GM10266 (cell line): ENCODE results near the gene KCMF1.
A peak's percentile ranks its signal among the peaks of the same experiment; 100 is the strongest.

Experiments used
- DNase-seq: peaks from one replicate; pipeline ENCODE4 v3.0.0; 2012; ENCODE audit errors: extremely low spot score
- TF ChIP-seq, protein P1 (sequence below): IDR thresholded peaks from 2 replicates; pipeline ENCODE4 v1.5.1; 2012; ENCODE audit warnings: mild to moderate bottlenecking, low read depth; ENCODE audit not compliant: control insufficient read depth, insufficient read depth; ENCODE audit errors: missing control alignments

KCMF1 gene

DNA sequence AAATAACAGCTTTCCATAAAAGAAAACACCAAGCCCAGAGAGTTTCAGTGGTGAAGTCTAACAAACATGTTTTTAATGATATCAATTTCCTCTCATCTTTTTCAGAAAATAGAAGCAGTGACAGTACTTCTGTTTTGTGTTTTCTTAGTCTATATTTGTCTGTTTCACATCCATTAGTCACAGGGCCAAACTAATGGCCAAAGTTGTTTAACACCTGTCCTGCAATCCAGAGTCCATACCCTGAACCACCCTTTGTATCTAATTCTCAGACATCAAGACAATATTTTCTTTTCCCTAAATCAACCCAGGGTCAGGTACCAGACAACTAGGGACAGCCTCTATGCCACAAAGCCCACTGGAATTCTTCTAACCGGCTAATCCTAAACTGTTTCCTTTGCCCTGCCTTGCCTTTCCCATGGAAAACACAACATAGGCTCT is 39.6 kb upstream of the KCMF1 start:
- no peak for DNase-seq
- TF ChIP-seq, protein P1, sequence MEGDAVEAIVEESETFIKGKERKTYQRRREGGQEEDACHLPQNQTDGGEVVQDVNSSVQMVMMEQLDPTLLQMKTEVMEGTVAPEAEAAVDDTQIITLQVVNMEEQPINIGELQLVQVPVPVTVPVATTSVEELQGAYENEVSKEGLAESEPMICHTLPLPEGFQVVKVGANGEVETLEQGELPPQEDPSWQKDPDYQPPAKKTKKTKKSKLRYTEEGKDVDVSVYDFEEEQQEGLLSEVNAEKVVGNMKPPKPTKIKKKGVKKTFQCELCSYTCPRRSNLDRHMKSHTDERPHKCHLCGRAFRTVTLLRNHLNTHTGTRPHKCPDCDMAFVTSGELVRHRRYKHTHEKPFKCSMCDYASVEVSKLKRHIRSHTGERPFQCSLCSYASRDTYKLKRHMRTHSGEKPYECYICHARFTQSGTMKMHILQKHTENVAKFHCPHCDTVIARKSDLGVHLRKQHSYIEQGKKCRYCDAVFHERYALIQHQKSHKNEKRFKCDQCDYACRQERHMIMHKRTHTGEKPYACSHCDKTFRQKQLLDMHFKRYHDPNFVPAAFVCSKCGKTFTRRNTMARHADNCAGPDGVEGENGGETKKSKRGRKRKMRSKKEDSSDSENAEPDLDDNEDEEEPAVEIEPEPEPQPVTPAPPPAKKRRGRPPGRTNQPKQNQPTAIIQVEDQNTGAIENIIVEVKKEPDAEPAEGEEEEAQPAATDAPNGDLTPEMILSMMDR, result no peak

DNA sequence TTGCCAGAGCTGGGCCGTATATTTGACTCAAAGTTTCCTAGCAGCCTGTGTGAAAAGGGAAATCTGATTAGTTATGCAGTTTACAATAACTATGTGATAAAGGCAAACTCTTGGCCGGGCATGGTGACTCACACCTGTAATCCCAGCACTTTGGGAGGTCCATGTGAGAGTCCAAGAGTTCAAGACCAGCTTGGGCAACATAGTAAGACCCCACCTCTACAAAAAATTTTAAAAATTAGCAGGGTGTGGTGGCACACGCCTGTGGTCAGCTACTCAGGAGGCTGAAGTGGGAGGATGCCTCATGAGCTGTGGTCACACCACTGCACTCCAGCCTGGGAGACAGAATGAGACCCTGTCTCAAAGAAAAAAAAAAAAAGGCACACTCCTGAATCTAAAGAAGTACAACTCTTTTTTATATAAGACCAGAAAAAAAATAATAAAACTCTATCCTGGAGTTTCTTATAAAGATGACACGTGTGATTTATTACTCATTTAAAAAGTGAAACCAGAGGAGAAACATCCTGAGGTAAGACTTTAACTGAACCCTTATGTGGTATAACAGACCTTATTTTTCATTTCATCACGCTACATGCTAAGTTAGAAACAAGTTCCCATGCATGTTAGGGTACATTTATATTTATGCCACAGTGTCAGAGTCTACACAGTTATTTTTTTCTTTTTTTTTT is 32.6 kb upstream of the KCMF1 start:
- DNase-seq, result peak; percentile 42
- TF ChIP-seq, protein P1, result no peak

DNA sequence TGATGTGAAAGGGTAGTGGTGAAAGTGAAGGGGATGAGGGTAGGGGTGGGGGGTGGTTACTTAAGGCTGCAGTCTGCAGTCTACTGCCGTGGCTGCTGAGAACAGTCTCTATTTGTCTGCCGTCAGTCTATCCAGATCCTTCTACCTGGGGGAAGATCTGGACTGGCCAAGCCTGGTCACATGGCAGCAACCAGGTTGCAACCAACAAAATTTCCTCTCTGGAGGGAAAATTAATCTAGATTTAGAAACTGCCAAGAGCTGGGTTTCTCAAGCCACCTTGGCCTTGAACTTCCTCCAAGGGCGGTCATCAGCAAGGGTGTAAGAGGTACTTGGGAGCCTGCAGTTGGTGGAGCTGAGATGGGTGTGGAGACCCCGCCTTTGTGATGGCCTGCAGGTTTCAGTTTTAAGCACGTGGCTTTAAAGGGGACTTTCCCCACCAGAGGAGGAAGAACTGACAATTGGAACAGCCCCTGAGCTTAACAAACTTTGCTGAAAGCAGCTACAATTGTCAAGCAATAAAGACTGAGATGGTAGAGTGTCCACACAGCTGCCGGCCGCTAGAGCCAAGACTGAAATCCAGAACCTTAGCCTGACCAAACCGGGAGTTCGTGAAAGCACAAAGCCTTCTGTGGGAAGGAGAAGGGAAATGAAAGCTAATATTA is 31.4 kb upstream of the KCMF1 start:
- TF ChIP-seq, protein P1, result peak; percentile 18
- peak; percentile 72 for DNase-seq

DNA sequence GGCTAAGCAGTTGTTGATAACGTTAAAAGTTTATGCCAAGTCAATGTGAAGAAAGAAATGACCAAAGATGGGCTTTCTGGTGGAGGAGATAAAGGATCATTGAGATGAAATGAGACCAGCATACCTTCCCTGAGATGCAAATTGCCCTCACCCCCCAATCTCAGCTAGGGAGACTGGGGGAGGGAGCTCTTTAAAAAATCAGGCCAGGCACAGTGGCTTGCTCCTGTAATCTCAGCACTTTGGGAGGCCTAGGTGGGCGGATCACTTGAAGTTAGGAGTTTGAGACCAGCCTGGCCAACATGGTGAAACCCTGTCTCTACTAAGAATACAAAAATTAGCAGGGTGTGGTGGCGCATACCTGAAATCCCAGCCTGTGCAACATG is 30.9 kb upstream of the KCMF1 start:
- no peak for DNase-seq
- TF ChIP-seq, protein P1, result no peak

DNA sequence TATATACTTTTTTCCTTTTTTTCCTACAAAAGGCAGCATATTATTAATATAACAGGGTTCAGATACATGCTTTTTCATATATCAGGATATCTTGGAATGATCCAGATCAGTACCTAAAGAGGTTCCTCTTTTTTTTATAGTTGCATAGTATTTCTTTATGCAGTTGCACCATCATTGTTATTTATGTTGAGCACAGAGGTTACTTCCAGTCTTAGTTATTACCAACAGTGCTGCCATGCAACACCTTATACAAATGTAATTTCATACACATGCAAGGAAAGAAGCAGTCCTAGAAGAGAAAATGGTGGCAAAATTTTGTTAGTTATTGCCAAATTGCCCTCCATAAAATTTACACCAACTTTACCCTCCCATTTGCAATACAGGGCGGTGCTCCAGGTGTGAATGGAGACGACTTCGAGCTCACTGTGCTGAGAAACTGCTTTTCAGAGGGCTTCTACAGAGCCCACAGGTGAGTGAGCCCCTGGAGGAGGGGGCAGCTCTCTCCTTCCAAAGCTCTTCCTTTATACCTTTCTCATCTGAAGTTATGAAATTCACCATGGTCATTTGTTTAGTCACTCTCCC is 30.0 kb upstream of the KCMF1 start:
- no peak for DNase-seq
- TF ChIP-seq, protein P1, result no peak

DNA sequence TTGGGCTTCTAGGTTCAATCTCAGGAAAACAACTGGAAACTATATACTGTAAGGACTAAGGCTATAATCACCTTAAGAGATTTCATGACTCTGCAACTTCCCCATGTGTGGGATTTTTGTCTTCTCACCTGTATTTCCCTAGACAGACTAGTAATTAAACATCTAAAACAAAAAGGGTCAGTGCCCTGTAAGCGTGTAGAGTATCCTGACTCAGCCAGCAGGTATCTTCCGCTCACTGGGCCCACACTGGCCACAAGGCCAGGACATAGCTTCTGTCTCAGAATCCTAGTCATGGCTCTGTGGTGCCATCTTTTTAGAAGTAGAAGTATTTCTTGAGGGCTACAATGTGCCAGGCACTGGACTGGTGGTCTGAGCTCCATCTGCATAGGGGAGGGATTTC is 28.8 kb upstream of the KCMF1 start:
- DNase-seq, result no peak
- TF ChIP-seq, protein P1, result no peak

DNA sequence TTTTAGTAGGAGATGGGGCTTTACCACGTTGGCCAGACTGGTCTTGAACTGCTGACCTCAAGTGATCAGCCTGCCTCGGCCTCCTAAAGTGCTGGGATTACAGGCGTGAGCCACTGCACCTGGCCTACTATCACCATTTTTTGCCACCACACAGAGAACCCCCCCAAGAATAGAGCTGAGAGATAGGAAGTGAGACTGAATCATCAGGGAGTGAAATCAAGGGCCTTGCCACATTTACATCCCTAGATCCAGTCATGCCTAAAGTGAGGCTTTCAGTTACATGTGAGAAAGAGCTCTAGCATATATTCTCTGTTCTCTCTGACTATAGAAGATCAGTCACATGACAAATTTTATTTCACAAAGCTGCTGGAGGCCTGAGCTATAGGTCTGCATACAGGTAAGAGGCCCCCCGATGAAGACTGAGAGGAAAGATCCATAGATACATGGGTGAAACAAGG is 28.0 kb upstream of the KCMF1 start:
- DNase-seq, result peak; percentile 52
- TF ChIP-seq, protein P1, result no peak
